Inferior parietal cortex (tissue), 1 donor: ENCODE measurements around the gene PPP3CB.

Source experiments
- DNase-seq: peaks from one replicate; pipeline ENCODE4 v3.0.0-alpha.2; 2016; ENCODE audit errors: extremely low spot score

PPP3CB gene

DNA sequence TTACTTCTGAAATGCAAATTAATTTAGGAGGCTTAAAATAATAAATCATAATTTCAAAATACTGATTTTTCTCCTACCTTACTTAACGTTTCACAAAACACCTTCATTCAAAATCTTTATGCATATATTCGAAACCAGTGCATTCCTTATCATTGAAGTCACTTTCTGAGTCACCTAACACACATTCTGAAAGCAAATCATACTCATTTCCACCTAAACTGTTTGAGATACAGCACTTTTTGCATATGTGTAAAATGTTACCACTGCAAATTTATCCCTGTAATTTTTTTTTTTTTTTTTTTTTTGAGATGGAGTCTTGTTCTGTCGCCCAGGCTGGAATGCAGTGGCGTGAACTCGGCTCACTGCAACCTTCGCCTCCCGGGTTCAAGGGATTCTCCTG, 15.7 kb downstream of the PPP3CB start:
- DNase-seq = no peak

DNA sequence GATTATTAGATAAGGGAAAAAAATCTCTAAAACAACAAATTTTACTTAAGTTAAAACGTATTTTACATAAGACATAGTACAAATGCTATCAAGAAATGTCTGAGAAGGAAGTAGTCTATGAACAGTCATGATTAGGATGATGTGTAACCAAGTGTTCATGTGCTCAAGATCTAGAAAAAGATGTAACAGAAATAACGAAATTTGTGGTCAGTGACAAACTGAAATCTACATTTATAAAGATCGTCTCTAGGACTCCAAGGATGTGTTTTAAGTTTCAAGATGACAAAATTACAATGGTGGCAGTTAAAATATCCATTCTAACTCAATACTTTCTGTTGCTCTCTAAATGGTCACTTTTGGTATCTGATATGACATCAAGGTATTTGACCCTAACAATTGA, 17.2 kb downstream of the PPP3CB start:
- no peak for DNase-seq

DNA sequence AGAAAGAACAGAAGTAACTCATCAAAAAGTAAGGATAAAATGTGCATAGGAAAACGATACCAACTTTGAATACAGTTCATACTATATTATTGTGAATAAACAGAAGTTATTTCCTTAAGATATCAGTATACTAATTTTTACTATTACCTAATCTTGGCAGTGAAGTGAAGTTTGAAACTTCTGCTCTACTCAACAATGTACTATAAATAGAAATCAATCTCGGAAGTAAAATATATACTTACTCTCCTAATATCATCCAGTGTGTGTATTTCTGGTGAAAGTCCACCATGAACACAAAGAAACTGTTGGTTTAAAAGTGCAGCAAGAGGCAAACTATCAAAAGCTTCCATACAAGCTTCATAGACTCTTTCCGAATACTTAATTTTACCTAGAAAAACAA, 24.6 kb downstream of the PPP3CB start:
- no peak for DNase-seq

DNA sequence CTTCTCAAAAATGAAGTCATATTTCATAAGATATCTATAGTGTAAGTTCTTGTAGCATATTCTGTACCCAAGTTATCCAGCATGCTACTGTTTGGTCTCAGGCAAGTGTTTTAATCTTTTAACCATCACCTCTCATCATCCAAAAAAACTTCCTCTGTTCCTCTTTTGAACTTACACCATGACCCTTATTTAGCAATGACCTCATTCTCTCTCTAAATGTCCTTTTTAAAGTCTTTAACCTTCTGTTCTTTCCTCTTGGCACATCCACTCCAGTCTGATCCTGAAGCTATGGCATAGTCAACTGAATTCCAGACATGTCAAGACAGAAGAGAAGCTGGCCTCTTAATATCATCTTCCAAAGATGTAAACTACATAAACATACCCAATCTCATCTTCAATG, 26.2 kb downstream of the PPP3CB start:
- DNase-seq = no peak

DNA sequence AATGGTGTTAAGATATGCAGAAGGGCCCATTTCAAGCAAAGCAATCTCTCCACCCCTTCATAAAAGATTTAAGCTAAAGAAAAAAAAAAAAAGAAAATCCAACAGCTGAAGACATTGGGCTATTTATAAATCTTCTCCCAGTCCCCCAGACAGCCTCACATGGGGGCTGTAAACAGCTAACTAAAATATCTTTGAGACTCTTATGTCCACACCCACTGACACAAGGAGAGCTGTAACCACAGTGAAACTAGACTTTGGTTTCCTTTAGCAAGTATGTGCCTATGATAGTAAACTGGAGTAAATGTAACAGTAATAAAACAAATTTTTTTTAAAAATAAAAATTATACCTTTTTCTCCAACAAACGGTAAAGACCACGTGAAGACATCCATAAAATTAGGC, 28.6 kb downstream of the PPP3CB start:
- DNase-seq = no peak

DNA sequence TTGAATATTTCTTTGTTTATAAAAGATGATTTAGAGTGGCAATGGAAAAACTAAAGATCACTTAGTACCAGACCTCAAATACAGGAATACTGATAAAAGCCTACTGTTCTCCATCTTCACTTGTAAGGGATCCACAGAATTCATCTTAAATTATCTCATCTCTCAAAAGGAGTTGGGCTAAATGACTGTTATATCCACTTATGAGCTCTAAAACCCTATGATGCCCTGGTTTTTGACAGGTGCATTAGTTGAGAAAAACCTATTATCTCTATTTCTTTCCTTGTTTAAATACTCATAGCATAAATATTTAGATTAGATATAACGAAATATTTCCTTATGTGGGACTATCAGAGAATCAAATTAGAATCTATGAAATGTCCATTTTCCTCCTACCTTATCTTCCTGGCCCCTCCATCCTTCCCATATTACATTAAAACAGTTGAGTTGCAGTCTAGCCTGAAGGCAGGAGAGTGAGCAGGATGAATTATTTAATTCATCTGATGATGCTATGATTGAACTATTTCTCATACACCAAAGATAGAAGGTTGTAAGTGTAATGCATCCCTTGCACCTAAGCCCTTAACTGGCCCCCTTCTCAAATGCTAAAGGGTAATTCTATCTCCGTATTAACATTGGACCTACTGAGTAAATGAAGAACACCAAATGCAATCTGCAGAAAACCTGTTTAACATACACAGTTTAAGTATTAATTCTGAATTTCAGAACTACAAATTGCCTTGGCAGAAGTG, 29.7 kb downstream of the PPP3CB start:
- DNase-seq = no peak

DNA sequence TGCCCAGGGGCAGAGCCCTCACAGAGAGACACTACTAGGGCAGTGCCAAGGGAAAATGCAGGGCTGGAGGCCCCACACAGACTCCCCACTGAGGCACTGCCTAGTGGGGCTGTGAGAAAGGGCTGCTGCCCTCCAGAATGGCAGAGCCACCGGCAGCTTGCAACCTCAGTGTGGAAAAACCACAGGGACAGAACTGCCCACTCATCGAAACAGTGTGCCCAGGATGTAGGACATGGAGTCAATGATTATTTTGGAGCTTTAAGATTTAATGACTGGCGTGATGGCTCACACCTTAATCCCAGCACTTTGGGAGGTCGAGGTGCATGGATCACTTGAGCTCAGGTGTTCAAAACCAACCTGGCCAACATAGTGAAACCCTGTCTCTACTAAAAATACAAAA, 34.9 kb downstream of the PPP3CB start:
- DNase-seq = no peak

DNA sequence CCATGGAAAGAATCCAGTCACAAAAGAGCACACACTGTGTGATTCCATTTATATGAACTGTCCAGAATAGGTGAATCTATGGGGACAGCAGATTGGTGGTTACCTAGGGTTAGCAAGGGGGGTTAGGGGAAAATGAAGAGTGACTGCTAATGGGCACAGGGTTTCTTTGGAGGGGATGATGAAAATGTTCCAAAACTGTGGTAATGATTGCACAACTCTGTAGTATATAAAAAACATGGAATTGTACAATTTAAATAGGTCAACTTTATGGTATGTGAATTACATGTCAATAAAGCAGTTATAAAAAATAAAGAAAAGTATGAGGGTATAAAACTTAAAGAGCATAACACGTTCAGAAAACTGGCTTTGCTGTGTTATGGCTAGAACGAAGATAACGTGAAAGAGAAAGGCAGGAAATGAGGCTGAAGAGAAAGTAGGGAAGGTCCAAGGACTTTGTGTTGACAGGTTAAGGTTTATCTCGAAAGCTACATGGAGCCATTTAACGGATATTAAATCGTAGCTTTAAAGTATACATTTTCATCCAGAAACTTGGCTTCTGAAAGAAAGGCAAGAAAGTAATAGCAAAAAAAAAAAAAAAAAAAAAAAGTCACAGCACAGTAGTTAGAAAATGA, 36.0 kb downstream of the PPP3CB start:
- no peak for DNase-seq

DNA sequence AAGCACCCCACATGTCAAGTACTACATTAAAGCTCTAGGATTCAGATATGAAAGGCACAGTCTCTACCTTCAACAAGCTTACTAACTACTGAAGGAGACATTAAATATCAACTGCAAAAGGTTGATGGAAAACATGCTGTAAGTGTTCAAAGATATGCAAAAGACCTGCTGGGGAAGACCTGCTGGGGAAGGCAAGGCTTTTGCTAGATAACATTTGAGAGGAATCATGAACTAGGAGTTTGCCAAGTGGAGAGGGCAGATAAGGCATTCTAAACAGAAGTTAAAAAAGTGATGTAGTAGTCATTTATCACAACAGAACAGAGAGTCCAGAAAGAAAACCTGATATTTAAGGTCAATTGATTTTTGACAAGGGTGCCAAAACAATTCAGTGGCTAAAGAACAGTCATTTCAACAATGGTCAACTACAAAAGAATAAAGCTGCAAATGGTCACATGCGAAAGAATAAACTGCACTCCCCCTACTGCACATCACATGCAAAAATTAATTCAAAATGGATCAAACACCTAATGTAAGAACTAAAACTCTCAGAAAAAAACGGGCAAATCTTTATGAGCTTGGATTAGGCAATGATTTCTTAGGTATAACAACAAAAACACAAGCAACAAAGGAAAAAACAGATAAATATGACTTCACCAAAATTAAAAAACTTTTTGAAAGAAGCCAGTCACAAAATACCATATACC, 39.5 kb downstream of the PPP3CB start:
- DNase-seq = peak; percentile 28

DNA sequence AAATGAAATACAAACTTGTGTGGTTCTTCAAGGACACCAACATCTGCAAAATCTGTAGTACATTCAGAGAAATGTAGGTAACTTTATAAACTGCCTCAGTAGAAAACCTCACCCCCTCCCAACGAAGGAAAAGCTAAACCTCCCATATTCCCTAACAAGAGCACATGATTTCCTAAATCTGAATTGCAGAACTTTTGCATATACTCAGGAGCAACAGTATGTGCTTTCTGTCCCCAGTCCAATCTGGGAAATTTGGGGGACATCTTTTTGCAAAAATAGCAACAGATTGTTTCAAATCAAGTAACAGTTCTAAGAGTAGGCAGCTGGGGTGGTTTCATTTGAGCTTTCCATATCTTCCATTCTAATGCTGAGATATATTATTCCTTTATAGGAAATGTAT, 46.7 kb downstream of the PPP3CB start:
- DNase-seq = no peak

DNA sequence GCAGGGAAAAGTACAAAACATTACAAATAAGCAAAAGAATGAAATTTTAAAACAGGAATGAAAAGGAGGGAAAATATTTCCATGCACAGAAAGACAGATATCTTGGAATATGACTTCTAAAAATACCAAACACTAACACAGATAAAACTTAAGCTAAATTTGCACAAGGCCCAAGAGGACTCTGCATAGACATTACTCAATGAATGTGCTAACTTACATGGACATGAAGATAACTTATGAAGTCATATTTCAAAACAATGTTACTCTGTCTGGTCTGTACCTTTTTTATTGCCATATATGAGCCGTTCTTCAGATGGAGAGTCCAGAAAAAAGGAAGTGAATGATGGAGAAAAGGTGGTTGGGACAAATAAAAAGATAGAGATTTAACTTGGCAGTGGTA, 47.4 kb downstream of the PPP3CB start:
- DNase-seq = no peak

DNA sequence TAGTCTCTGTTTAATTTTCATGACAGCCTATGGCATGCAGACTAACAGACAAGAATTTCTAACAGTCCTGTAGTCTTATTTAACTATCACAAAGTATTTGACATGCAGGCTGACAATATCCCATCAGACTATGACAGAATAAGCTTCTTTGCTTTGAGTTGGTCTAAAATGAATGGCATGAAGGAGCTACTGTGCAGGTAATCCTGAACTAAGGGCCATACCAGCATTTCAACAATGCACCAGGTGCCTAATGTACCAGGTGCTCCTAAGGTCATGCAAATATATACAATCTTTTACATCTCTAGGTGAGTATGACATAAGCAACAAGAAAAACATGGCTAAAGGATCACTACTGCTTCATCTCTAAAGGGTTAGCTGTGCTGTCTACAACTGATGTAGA, 48.9 kb downstream of the PPP3CB start:
- no peak for DNase-seq

DNA sequence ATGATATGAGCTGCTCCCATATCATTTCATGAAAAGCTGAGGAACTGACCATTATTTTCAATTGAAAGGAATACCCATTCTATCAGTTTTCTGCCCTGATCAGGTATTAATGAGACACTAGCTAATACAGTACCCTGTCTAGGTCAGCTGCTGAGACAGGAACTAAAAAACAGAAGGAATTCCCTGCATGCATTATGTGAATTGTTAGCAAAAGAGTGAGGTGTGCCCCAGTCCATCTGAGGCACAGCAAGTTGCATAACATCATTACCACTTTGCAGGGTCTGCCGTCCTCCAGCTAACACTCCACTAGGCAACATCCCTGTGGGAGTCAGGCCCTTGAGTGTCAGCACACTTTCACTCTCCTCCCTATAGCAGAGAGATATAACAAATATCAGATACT, 51.4 kb downstream of the PPP3CB start:
- DNase-seq = no peak

DNA sequence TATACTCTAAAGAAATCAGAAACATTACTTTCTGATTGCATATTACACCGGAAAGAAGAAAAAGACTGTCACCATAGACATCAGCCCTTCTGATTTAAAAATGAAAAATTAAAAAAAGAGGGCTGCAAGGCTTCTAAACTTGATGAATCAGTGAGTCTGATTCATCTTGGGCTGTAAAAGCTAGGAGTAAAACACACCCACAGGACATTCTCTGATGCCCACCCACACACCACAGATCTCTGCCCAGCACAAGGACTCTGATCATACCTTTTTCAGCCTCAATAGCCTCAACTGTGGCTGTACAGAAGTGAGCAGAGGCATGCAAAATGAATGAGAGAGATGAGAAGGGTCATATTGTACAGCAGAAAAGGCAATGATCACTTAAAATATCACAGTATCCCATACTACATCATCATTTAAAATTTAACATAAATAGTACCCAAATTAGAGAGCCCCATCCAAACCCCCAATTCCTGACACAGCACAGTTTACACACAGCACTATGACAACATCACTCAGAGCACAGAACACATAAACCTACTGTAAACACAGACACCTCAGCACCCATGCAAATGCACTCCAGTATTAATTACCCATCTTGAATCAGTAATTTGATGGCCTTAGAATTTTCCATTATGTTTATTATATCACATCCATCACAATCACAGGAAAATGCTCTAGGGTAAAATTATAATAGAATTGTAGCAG, 56.1 kb downstream of the PPP3CB start:
- peak; percentile 33 for DNase-seq

DNA sequence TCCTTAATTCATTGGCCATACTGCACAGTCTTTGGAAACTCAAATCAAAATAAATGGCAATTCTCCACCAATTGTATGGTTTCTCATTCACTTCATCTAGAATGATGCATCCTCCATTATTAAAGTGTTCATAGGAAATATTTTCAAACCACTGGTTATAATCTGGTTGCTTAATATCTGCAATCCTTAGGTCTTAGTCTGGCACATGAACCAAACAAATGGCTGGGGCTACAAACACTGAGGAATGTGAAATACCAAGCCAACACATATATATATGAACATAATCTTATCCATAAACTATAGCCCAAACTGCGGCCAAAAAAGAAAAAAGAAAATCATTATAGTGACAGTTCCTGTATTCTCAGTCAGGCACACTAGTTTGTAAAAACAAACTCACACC, 56.8 kb downstream of the PPP3CB start:
- DNase-seq = no peak

DNA sequence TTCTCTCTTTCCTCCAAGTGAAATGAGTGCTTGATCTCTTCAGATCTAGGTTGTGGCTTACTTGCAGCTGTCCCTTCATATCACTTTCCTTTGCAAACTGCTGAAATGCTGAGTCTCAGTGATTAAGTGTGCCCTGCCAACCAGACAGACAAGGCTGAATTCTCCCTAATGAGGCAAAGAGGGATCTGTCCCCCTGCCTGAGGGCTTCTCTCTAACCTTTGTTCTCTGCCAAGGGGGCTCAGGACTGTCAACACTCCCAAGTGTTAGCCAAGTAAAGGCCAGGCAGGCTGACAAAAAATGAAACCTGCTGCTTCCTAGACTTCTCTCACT, 62.3 kb downstream of the PPP3CB start, which contains the start of gene MSS51:
TSS of gene MSS51 (minus strand) at position 24 of the 330 bp plus-strand sequence. CDS start 5,277 bp downstream, outside the sequence.
- DNase-seq = no peak

DNA sequence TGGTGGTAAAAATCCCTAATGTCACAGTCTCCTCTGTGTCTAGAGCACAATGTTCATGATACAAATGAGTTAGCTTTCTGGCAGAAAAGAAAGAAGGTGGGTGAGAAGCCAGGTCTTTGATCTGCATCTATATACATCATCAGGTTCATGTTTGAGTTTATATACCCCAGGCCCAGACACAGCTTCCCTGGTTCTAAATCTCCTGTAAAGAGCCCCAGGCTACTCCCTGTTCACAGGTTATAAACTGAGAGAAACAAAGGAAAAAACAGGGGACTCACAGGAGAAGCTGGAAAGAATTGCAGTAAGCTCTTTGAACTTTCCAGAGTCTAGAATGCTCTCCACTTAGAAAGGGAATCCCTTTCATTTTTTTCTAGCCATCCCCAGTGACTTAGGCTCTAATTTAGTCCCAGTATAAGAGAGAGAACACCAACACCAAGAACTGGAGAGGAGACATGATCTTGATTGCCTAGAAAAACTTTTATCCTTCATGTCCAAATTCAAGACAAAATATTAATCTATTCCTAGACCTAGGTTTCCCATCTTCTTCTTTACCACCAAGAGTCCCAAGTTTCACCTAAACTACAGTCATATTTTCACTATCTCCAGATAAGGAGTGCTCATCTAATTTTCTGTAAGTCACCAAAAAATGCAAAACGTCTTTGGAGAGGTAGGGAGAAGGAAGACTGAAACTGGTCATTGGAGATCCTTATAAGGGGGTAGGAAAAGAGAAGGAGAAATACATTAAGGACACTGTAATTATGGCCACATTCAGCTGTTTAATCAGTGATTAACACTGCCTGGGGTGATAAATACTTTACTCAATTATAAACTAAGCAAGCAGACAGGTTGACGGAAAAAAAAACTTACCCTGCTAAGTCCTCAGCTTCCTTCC, 62.9 kb downstream of the PPP3CB start:
- no peak for DNase-seq

DNA sequence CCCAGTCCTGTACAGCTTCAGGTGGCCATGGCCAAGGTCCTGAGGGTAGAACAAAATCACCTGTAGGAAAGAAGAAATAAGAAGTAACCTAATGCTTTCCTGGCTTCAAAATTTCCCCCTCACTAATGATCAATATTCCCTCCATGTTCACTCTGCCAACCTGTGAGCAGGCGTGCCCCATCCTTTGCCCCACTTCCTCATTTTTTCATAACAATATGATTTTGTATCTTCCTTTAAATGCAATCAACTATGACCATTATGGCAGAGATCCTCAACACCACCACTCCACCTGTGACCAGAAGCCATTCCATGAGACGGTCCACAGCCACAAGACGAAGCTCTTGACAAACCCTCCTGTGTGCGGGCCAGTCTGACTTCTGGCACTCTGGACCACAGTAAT, 69.5 kb downstream of the PPP3CB start:
- no peak for DNase-seq

DNA sequence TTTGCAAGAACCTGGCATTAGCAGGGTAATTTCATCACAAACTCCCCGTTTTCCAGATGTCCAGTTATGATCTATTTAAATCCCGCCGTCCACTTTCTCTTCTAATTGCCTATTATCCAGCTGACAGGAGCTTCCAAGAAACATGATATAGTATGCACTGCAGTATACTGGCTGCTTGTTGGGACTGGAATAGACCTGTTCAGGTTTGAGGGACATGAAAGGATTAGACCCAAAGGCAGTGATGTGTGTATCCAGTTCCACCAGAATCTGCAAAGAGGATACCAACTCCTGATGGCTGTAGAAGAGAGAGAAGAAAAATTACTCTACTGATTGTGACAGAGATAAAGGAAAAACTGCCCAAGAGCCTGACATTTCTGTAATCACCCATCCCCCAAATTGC, 71.3 kb downstream of the PPP3CB start:
- DNase-seq = no peak

DNA sequence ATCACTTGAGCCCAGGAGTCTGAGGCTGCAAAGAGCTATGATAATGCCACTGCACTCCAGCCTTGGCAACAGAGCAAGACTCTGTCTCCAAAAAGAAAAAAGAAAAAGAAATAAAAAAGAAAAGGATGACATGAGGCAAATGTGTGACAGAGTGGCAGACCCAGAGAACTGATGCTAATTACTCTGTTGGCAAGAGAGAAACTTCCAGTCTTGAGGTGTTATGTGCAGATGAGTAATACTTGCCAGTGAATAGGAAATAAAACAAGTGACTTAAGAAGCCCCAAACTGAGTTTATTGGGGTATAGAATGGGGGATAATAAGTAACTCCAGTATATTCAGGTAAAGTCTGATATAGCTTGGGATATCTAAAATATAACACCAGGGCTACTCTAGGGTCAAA, 72.5 kb downstream of the PPP3CB start:
- no peak for DNase-seq

DNA sequence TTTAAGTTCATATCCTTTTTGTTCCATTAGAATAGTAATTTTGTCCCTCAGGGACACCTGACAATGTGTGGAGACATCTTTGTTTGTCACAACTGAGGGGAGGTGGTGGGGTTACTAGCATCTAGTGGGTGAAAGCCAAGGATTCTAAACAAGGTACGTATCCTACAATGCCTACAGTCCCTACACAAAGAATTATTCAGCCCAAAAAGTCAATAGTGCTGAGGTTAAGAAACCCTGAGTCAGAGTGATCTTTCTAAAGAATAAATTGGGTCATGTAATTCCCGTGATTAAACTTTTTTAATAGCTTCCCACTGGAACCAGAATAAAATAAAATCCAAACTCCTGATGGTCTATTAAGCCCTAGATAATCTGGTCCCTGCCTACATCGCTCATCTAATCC, 79.3 kb downstream of the PPP3CB start:
- DNase-seq = no peak
